OCI-LY7 (cell line): ENCODE data around the gene CLRN3. TPM values are rescaled to one million over a fixed set of nuclear protein-coding genes. Genes with fewer than 3 reads are reported as not detected.

ENCODE experiments used
- Bru-seq: library from RNA; stranded (reverse); fragments of 400-500 nt; gene quantifications from one replicate; lab custom pipeline; 2021; lab: Mats Ljungman, UMichigan
- BruChase-seq, 2 experiments: library from RNA; stranded (reverse); fragments of 400-500 nt; gene quantifications; one replicate each; lab custom pipeline; 2021; lab: Mats Ljungman, UMichigan
- BruUV-seq: library from RNA; stranded (reverse); fragments of 400-500 nt; replicated peaks from 2 replicates; lab custom pipeline; 2021; lab: Mats Ljungman, UMichigan
- CTCF ChIA-PET: fragments of 300-600 bp; sonication (Branson Sonifier 250); formaldehyde crosslinking; loops from one replicate; lab custom pipeline; 2022; ENCODE audit warnings: antibody characterized with exemption; ENCODE audit not compliant: unreplicated experiment; lab: Charles Lee
- POLR2A ChIA-PET: fragments of 300-600 bp; sonication (Branson Sonifier 250); formaldehyde crosslinking; loops from one replicate; lab custom pipeline; 2022; ENCODE audit warnings: antibody characterized with exemption; lab: Charles Lee
- DNase-seq: peaks from one replicate; pipeline ENCODE4 v3.0.0-alpha.2; 2015; ENCODE audit warnings: low spot score
- H2AFZ ChIP-seq: fragments of 200-600 bp; sonication (generic), shearing (Covaris generic); 2 replicates; pipeline ENCODE4 v1.6.1; 2014; ENCODE audit warnings: mild to moderate bottlenecking, antibody characterized with exemption, low read length, moderate library complexity
- H3K27ac ChIP-seq: fragments of 200-600 bp; sonication (generic); 2 replicates; pipeline ENCODE4 v1.5.1; 2014; ENCODE audit warnings: mixed run types, low read depth, mild to moderate bottlenecking, moderate library complexity, low read length, inconsistent platforms; ENCODE audit not compliant: poor library complexity, severe bottlenecking
- H3K36me3 ChIP-seq: fragments of 200-600 bp; sonication (generic); 2 replicates; pipeline ENCODE4 v1.6.1; 2014; ENCODE audit warnings: mild to moderate bottlenecking, antibody characterized with exemption, low read length, moderate library complexity, mixed read lengths; ENCODE audit not compliant: insufficient read depth
- H3K4me1 ChIP-seq: fragments of 200-600 bp; sonication (generic); 2 replicates; pipeline ENCODE4 v1.5.1; 2014; ENCODE audit warnings: mild to moderate bottlenecking, low read length; ENCODE audit not compliant: insufficient read depth, poor library complexity, severe bottlenecking
- H3K4me2 ChIP-seq: fragments of 200-600 bp; sonication (generic); 2 replicates; pipeline ENCODE4 v1.6.1; 2014; ENCODE audit warnings: mild to moderate bottlenecking, low read length
- H3K4me3 ChIP-seq: fragments of 200-600 bp; sonication (generic); 2 replicates; pipeline ENCODE4 v1.5.1; 2014; ENCODE audit warnings: mild to moderate bottlenecking, low read depth, low read length; ENCODE audit not compliant: poor library complexity, severe bottlenecking
- H3K79me2 ChIP-seq: fragments of 200-600 bp; sonication (generic); 2 replicates; pipeline ENCODE4 v1.6.1; 2016; ENCODE audit warnings: low read depth, mild to moderate bottlenecking, low read length, moderate library complexity, mixed read lengths; ENCODE audit not compliant: insufficient read depth
- H3K9me2 ChIP-seq: fragments of 200-600 bp; sonication (generic); 2 replicates; pipeline ENCODE4 v1.6.1; 2016; ENCODE audit warnings: mild to moderate bottlenecking, low read length, mixed read lengths; ENCODE audit not compliant: insufficient read depth
- H3K9me3 ChIP-seq: fragments of 200-600 bp; sonication (generic); 2 replicates; pipeline ENCODE4 v1.6.1; 2014; ENCODE audit warnings: mild to moderate bottlenecking, mixed run types, low read length, mixed read lengths
- H4K20me1 ChIP-seq: fragments of 200-600 bp; sonication (generic); 2 replicates; pipeline ENCODE4 v1.6.1; 2014; ENCODE audit warnings: mild to moderate bottlenecking, antibody characterized with exemption, low read length, moderate library complexity, mixed read lengths; ENCODE audit not compliant: insufficient read depth
- CTCF ChIP-seq: fragments of 200-600 bp; sonication (generic); conservative IDR thresholded peaks from 2 replicates; pipeline ENCODE4 v1.5.1; 2014; ENCODE audit warnings: mild to moderate bottlenecking, antibody characterized with exemption, low read length, moderate library complexity, mixed read lengths
- EZH2phosphoT487 ChIP-seq: fragments of 200-600 bp; sonication (generic); IDR thresholded peaks from 2 replicates; pipeline ENCODE4 v1.6.1; 2018; ENCODE audit warnings: low read depth, borderline replicate concordance, mild to moderate bottlenecking, mixed run types, antibody characterized with exemption, low read length, moderate library complexity, mixed read lengths
- intact Hi-C: fragments of 100-400 bp; cut with micrococcal nuclease; formaldehyde crosslinking; loops from one replicate; pipeline ENCODE4 v1.10.0; 2022; ENCODE audit not compliant: unreplicated experiment
- long read RNA-seq: library from polyadenylated mRNA; stranded (forward); transcript quantifications from one replicate; pipeline ENCODE4 v2.0.0, GENCODE V29; 2022
- total RNA-seq, 2 experiments: library from RNA; depleted of rRNA in 1 of 2; stranded (reverse); fragments of >200 nt in 1 of 2; shearing (Covaris generic) in 1 of 2; gene quantifications; 2 replicates each; pipeline ENCODE4 v1.2.3, GENCODE V29; 2014 to 2022

Gene CLRN3
- not detected in 2 replicates for total RNA-seq (2014; rRNA removed; shearing (Covaris generic))
- not detected in 2 replicates for total RNA-seq (2022)
- Bru-seq, nascent RNA = not detected
- BruChase-seq, experiment 1, labeled RNA remaining after a 6-hour chase = not detected
- not detected for BruChase-seq, experiment 2, labeled RNA remaining after a 2-hour chase
- long read RNA-seq = 0 reads

GRCh38 chr10:127892743-127893142, at the start of gene CLRN3:
Gene CLRN3, minus strand, starts transcription at chr10:127892941. Its CDS starts 157 bp downstream, at chr10:127892784.
- Histone ChIP-seq H3K4me3 (no peak within 1 kb of the TSS), H3K9me2 (no peaks in the 10 kb centered on the region), H4K20me1 (no peaks in the 10 kb centered on the region), H3K27ac (no peak within 1 kb of the TSS), H3K79me2 (no peaks in the 10 kb centered on the region), H3K36me3 (no peaks in the 10 kb centered on the region), H3K9me3 (peaks cover 6% of the 10 kb centered on the region; the same call in 1 of the 2 replicates), H2AFZ (no peak within 1 kb of the TSS), H3K4me2 (no peak within 1 kb of the TSS), H3K4me1 (no peaks in the 10 kb centered on the region)
- no peak for DNase-seq
- BruUV-seq = no TSS peak
- TF ChIP-seq CTCF (no peak), EZH2phosphoT487 (no peak)
- ChIA-PET CTCF (no interaction called here), POLR2A (no interaction called here)
- intact Hi-C loops = no loop called here

GRCh38 chr10:127940866-127941640, 48.3 kb upstream of the CLRN3 start:
- TF ChIP-seq EZH2phosphoT487 = no peak
- TF ChIP-seq CTCF = no peak
- H3K4me1 ChIP-seq = peaks cover 10% of the 10 kb centered on the region
- H3K4me3 ChIP-seq = no peak overlapping the region
- no peak overlapping the region for H3K27ac ChIP-seq
- no peaks in the 10 kb centered on the region for H4K20me1 ChIP-seq
- no TSS peak for BruUV-seq
- ChIA-PET CTCF (interaction anchor here (0.6 kb wide), 1 partner anchor 133 kb away, joined by 3 read pairs; no protein-coding TSS in a partner anchor), POLR2A (no interaction called here)
- no peak overlapping the region for H2AFZ ChIP-seq
- no peaks in the 10 kb centered on the region for H3K36me3 ChIP-seq
- no peaks in the 10 kb centered on the region for H3K9me3 ChIP-seq
- no peaks in the 10 kb centered on the region for H3K9me2 ChIP-seq
- intact Hi-C loops = no loop called here
- no peak for DNase-seq
- no peak overlapping the region for H3K4me2 ChIP-seq
- no peaks in the 10 kb centered on the region for H3K79me2 ChIP-seq
